Glomerular visceral epithelial cell (primary cell): ENCODE measurements around the gene KCNH3.
"Not testable (repeated sequence)": the region's sequence is repeated elsewhere in the genome, so short reads cannot be mapped to it uniquely, and the experiment has no call there.

Experiments
- DNase-seq: peaks from one replicate; pipeline ENCODE4 v3.0.0-alpha.2; 2016; ENCODE audit errors: extremely low spot score

The KCNH3 gene

DNA sequence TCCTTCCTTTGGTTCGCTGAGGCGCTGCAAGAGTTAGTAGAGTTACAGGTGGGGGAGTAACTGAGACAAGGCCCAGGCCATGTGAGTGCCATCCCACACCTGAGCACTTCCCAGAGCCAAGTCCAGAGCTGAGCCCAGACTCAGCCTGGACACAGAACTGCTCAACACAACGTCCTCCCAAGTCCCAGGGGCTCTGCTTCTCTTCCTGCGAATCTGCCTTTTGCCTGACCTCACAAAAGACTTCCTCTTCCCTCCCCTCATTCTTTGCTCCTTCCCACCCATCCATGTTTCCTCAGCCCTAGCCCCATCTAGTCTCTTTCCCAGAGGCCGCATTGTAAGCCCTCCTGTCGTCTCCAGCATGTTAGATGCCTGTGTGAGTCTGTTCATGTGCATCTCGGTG, 45.8 kb downstream of the KCNH3 start:
- DNase-seq, result no peak

- DNase-seq, result no peak
These were observed 46.9 kb downstream of the KCNH3 start for GRCh38 chr12:49585477-49586459.

- no peak for DNase-seq
These were observed 48.5 kb downstream of the KCNH3 start for GRCh38 chr12:49587174-49587908.

GRCh38 chr12:49588281-49588680, 49.5 kb downstream of the KCNH3 start:
- no peak for DNase-seq

- DNase-seq, result no peak
These were observed 50.1 kb downstream of the KCNH3 start for GRCh38 chr12:49588721-49589516.

DNA sequence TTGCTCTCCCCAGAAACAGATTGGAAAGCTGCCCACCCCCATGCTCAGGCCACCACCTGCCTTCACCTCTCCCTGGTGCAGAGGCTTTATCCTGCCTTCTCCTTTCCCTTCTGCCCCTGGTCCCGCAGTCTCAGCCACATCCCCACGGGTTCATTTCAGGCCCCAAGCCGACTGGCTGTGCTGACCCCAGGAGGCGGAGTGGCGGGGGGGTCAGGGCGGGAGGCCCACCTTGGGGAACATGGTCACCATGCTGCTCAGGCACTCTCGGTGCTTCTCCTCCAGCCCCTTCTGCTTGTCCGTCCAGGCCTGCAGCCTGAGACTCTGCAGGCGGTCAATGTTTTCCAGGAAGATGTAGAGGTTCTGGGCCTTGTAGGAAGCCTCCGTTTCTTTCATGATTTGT, 59.7 kb downstream of the KCNH3 start:
- no peak for DNase-seq

DNA sequence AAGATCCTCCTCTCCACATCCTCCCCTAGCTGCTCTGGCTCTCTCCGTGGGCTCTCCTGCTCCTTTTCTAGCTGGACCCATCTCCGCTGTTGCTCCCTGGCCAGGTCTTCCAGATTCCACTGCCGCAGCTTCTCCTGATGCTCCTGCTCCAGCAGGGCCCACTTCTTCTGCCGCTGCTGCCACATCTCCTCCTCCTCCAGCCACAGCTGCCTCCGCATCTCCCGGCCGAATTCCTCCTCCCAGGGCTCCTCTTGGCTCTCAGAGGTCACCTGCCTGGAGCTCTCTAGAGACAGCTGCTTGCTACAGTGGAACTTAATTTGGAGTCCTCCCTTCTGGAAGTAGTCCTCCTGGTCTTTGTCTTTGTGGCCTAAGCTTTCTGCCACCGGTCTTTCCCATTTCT, 61.1 kb downstream of the KCNH3 start:
- no peak for DNase-seq

GRCh38 chr12:49603721-49604120, 64.9 kb downstream of the KCNH3 start:
- no peak for DNase-seq

DNA sequence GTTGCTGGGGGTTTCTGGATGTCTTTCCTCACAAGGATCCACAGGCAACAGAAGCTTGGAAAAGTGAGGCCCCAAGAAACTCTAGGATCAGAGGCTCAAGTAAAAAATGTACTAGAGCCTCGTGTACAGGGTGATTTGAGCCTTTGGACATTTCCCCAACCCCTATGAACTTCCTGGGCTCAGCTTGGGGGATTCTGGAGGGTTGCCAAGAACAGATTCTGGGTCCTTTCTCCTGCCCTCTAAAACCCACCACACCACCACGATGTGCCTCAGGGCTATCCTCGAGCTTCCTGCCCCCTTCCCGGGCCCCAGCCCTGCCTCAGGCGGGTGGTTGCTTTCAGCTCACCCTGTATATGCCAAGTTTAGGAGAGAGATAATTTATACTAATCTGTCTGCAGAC, 66.0 kb downstream of the KCNH3 start:
- no peak for DNase-seq

DNA sequence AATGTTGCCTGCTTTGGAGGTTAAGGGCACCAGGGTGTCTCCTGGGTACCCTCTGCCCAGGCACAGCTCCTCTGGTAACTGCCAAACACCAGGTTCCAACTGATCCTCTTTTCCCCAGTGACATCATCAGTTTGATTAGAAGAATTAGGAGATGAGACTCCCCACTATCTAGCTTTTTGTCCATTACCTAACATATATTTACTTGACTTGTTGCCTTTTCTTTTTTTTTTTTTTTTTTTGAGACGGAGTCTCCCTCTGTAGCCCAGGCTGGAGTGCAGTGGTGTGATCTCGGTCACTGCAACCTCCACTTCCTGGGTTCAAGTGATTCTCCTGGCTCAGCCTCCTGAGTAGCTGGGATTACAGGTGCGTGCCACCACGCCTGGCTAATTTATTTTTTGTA, 66.7 kb downstream of the KCNH3 start, which contains the start of gene FAM186B:
TSS of gene FAM186B (minus strand) at position 101 of the 400 bp plus-strand sequence. CDS start 162 bp downstream, outside the sequence.
- not testable (repeated sequence) for DNase-seq
